ENCODE data around the gene FRMD3.
A peak's percentile ranks its signal among the peaks of the same experiment; 100 is the strongest.

The FRMD3 gene

GRCh38 chr9:83327323-83327722 is 210.9 kb downstream of the FRMD3 start:
- no peak for ATAC-seq

- ATAC-seq, result no peak
Measured at GRCh38 chr9:83323148-83323547, 215.1 kb downstream of the FRMD3 start.

- ATAC-seq, result no peak
Measured at GRCh38 chr9:83322438-83322837, 215.8 kb downstream of the FRMD3 start.

GRCh38 chr9:83317244-83317643 is 221.0 kb downstream of the FRMD3 start:
- no peak for ATAC-seq

GRCh38 chr9:83315649-83316048 is 222.6 kb downstream of the FRMD3 start:
- no peak for ATAC-seq

GRCh38 chr9:83313781-83314180 is 224.4 kb downstream of the FRMD3 start:
- no peak for ATAC-seq

- no peak for ATAC-seq
Measured at GRCh38 chr9:83312537-83312936, 225.7 kb downstream of the FRMD3 start.

GRCh38 chr9:83307066-83307724 is 231.0 kb downstream of the FRMD3 start:
- no peak for ATAC-seq

- ATAC-seq, result no peak
Measured at GRCh38 chr9:83304686-83305085, 233.5 kb downstream of the FRMD3 start.

- ATAC-seq, result no peak
Measured at GRCh38 chr9:83299571-83299970, 238.6 kb downstream of the FRMD3 start.

- peak in 1 of 2 donors; percentile 17 for ATAC-seq
Measured at GRCh38 chr9:83299094-83299493, 239.1 kb downstream of the FRMD3 start.

GRCh38 chr9:83296123-83296522 is 242.1 kb downstream of the FRMD3 start:
- no peak for ATAC-seq

GRCh38 chr9:83294816-83295215 is 243.4 kb downstream of the FRMD3 start:
- ATAC-seq, result no peak

GRCh38 chr9:83291196-83291595 is 247.0 kb downstream of the FRMD3 start:
- no peak for ATAC-seq

GRCh38 chr9:83290692-83291091 is 247.5 kb downstream of the FRMD3 start:
- ATAC-seq, result no peak

- ATAC-seq, result no peak
Measured at GRCh38 chr9:83287021-83287420, 251.2 kb downstream of the FRMD3 start.

GRCh38 chr9:83285445-83286225 is 252.6 kb downstream of the FRMD3 start:
- no peak for ATAC-seq

GRCh38 chr9:83284746-83285145 is 253.5 kb downstream of the FRMD3 start:
- no peak for ATAC-seq

- no peak for ATAC-seq
Measured at GRCh38 chr9:83283528-83283927, 254.7 kb downstream of the FRMD3 start.

GRCh38 chr9:83281306-83282255 is 256.6 kb downstream of the FRMD3 start:
- ATAC-seq, result no peak

- ATAC-seq, result no peak
Measured at GRCh38 chr9:83280790-83281189, 257.4 kb downstream of the FRMD3 start.

- no peak for ATAC-seq
Measured at GRCh38 chr9:83280268-83280667, 257.9 kb downstream of the FRMD3 start.

GRCh38 chr9:83274787-83275186 is 263.4 kb downstream of the FRMD3 start:
- ATAC-seq, result no peak

All from activated CD4-positive, CD25-positive, alpha-beta regulatory T cell treated with anti-CD3 and anti-CD28 coated beads, Interleukin-2, amount 50 U/mL, for 24 hours (primary cell).